D721Med (cell line): ENCODE data around the gene NTRK3.

Experiments used
- DNase-seq: peaks from one replicate; pipeline ENCODE4 v3.0.0; 2011; ENCODE audit warnings: low spot score; ENCODE audit not compliant: insufficient read length
- FAIRE-seq: peaks from 2 replicates; lab custom pipeline; 2011; peaks lifted over from hg19 to GRCh38; lab: Jason Lieb, UNC
- TF ChIP-seq, protein P1 (sequence below): IDR thresholded peaks from 2 replicates; pipeline ENCODE4 v1.5.1; 2012; ENCODE audit warnings: mild to moderate bottlenecking, control low read depth; ENCODE audit not compliant: insufficient read depth; ENCODE audit errors: missing control alignments

Gene NTRK3

DNA sequence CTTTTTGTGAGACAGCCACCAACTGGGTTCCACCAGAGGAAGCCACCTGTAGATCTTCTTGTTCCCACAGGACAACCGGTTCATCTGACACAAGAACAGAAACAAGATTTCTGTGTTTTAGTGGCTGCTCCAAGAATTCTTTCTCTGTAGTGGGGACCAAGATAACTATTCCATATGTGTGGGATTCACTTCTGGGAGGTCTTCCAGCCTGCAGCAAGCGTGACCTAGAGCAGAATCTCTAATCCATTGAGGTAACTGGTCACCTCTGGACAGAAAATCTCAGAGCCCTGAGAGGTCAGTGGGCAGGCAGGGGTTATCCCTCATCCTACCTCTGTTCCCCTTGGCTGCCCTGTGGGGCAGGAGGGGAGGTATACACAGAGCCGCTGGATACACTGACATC is 311.3 kb downstream of the NTRK3 start:
- TF ChIP-seq, protein P1, sequence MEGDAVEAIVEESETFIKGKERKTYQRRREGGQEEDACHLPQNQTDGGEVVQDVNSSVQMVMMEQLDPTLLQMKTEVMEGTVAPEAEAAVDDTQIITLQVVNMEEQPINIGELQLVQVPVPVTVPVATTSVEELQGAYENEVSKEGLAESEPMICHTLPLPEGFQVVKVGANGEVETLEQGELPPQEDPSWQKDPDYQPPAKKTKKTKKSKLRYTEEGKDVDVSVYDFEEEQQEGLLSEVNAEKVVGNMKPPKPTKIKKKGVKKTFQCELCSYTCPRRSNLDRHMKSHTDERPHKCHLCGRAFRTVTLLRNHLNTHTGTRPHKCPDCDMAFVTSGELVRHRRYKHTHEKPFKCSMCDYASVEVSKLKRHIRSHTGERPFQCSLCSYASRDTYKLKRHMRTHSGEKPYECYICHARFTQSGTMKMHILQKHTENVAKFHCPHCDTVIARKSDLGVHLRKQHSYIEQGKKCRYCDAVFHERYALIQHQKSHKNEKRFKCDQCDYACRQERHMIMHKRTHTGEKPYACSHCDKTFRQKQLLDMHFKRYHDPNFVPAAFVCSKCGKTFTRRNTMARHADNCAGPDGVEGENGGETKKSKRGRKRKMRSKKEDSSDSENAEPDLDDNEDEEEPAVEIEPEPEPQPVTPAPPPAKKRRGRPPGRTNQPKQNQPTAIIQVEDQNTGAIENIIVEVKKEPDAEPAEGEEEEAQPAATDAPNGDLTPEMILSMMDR, result no peak
- DNase-seq, result no peak
- FAIRE-seq, result no peak

DNA sequence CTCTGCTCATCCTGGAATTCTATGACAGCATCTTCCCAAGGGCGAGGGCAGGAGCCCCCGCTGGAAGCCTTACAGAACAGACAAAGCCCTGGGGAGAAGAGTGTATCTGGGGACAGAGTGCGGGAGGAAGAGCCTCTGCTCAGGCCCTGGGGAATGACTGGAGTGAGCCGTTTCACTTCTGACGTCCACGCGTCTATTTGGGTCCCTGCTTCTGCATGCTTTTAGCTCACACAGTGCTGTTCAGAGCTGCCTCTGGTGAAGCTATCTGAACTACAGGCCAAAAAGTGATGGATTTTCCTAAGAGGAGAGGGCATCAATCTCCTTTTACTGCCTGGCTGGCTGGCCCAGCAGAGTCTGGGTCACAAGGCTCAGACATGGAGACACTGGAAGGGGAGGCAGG is 311.8 kb downstream of the NTRK3 start:
- no peak for DNase-seq
- FAIRE-seq, result no peak
- TF ChIP-seq, protein P1, result no peak

DNA sequence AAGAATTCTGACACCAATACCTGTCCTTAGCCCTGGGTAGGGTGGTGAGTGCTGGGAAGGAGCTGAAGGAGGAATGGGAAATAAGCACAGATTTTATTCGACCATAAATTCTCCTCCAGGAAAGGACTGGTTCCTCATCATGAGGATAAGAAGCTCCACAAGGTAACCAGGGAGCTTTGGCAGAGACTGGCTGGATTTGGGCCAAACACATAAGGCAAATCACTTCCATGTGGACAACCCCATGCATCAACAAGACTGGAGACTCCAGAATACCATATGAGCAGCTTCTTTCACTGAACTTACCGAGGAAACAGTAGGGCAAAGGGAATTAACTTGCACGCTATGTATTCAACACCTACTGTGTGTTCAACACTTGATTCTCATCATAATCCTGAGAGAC is 312.5 kb downstream of the NTRK3 start:
- DNase-seq, result no peak
- FAIRE-seq, result no peak
- TF ChIP-seq, protein P1, result no peak

DNA sequence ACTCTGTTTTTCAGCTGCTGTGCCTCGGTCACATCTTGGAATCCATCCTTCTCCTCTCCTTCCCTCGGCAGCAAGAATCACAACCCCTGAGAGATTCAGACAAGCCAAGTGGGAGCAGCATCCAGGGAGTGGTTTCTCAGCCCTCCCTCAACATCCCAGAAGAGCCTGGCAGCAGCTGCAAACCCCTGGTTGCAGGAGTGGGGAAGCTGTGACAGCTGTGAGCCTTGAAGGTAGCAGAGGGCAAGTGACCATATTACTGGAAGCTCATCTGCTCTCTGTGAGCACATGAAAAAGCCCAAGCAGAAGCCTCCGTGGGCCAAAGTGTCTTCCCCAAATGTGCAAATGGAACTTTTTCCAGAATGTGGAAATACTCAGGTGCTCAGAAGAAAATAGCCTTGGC is 312.9 kb downstream of the NTRK3 start:
- TF ChIP-seq, protein P1, result no peak
- FAIRE-seq, result no peak
- DNase-seq, result no peak

DNA sequence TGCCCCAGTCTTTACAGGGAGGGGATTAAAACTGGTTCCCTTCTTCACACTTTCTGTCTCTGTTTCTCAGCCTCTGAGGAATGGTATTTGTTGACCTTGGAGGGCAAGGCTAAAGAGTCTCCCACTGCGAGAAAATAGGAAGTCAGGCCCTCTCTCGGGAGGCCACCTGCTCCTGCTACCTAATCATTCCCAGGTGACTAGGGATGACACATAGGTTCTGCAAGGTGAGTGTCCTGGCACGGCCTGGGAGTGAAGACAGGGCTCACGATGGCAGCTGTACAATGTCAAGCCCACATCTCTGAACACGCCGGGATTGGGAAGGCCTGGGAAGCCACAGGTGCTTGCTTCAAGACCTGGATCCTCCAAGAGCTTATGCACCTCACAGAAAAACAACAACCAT is 314.2 kb downstream of the NTRK3 start:
- TF ChIP-seq, protein P1, result no peak
- FAIRE-seq (no peak), DNase-seq (no peak)

DNA sequence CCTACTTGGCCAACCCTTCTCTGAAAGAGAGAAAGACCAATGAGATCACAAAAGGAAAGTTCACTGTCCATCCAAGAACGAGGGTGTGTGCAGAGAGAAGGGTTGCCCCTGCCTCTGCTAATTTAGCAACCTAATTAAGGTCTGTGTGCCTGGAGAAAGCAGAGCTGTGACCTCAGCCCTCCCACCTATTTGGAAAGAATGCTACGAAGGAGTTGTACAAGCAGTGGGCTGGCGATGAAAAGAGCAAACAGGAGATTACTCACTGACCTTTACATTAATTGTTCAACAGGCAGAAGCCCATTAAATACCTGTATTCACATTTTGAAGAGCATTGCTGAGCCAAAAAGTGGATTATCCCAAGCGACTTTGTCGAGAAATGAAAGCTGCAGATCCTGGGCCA is 314.9 kb downstream of the NTRK3 start:
- TF ChIP-seq, protein P1, result no peak
- DNase-seq (no peak), FAIRE-seq (no peak)

DNA sequence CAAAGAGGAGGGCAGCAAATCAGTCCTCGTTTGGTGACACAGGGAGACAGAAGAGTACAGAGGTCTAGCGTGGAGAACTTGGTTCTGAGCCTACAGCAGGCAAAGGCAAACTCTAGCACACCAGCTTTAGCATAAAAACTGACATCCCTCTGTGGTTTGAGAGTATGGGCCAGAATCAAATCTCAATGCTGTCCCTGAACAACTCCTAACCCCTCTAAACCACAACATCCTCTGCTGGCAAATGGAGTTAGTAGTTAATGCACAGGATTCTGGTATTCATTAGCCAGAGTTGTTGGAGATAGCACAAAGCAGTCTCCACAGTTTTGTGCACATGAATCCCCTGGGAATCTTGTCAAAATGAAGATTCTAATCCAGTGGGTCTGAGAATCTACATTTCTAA is 315.8 kb downstream of the NTRK3 start:
- no peak for DNase-seq
- FAIRE-seq, result no peak
- TF ChIP-seq, protein P1, result no peak
